HepG2 (cell line): ENCODE data around the gene NYNRIN. TPM values are rescaled to one million over a fixed set of nuclear protein-coding genes. Genes with fewer than 3 reads are reported as not detected.
A peak's percentile ranks its signal among the peaks of the same experiment; 100 is the strongest.

Source experiments
- ATF7-NPFF ChIP-seq: sonication (generic); formaldehyde crosslinking; IDR thresholded peaks from 2 replicates; pipeline ENCODE4 v1.8.1; 2023; ENCODE audit warnings: mild to moderate bottlenecking, low read depth, missing genetic modification reagents, moderate library complexity
- BCL3 ChIP-seq: sonication (generic); formaldehyde crosslinking; IDR thresholded peaks from 2 replicates; pipeline ENCODE4 v1.5.1; 2020; ENCODE audit warnings: mild to moderate bottlenecking, missing genetic modification reagents, moderate library complexity
- CREM ChIP-seq, 2 experiments: sonication (generic) in 1 of 2; formaldehyde crosslinking in 1 of 2; IDR thresholded peaks; 2 replicates each; pipeline versions ENCODE4 v1.4.0 to v1.6.1; 2016 to 2020; ENCODE audit warnings: antibody characterized with exemption in 1 of 2, mild to moderate bottlenecking in 1 of 2, missing genetic modification reagents in 1 of 2
- DMTF1 ChIP-seq: sonication (generic); formaldehyde crosslinking; IDR thresholded peaks from 2 replicates; pipeline ENCODE4 v1.4.0; 2020; ENCODE audit warnings: mild to moderate bottlenecking, missing genetic modification reagents
- EHMT2 ChIP-seq: fragments of 200-600 bp; sonication (generic); IDR thresholded peaks from 2 replicates; pipeline ENCODE4 v1.7.0; 2017; ENCODE audit warnings: antibody characterized with exemption, low read depth, low read length, borderline replicate concordance
- GATAD1 ChIP-seq: IDR thresholded peaks from 2 replicates; pipeline ENCODE4 v1.6.1; 2016; ENCODE audit warnings: missing genetic modification reagents, missing compliant biosample characterization
- LCORL ChIP-seq, 2 experiments: fragments of 450-650 bp in 1 of 2; sonication (generic) in 1 of 2; formaldehyde crosslinking in 1 of 2; IDR thresholded peaks; 2 replicates each; pipeline versions ENCODE4 v1.5.0 to v1.6.1; 2017 to 2020; ENCODE audit warnings: antibody characterized with exemption in 1 of 2, missing genetic modification reagents in 1 of 2
- MEIS1 ChIP-seq: sonication (generic); formaldehyde crosslinking; IDR thresholded peaks from 2 replicates; pipeline ENCODE4 v1.9.0; 2021; ENCODE audit warnings: mild to moderate bottlenecking, missing genetic modification reagents, moderate library complexity, borderline replicate concordance
- PAX8 ChIP-seq: sonication (generic); formaldehyde crosslinking; IDR thresholded peaks from 2 replicates; pipeline ENCODE4 v1.8.0; 2022; ENCODE audit warnings: mild to moderate bottlenecking, missing genetic modification reagents, borderline replicate concordance
- PHB2 ChIP-seq: fragments of 450-650 bp; IDR thresholded peaks from 2 replicates; pipeline ENCODE4 v1.6.1; 2018; ENCODE audit not compliant: partially characterized antibody
- POGZ ChIP-seq: sonication (generic); formaldehyde crosslinking; IDR thresholded peaks from 2 replicates; pipeline ENCODE4 v1.4.0; 2020; ENCODE audit warnings: mild to moderate bottlenecking, missing genetic modification reagents
- SAFB2 ChIP-seq: sonication (generic); formaldehyde crosslinking; IDR thresholded peaks from 2 replicates; pipeline ENCODE4 v1.5.1; 2020; ENCODE audit warnings: missing genetic modification reagents, low read depth, mild to moderate bottlenecking, borderline replicate concordance
- TFDP1 ChIP-seq: IDR thresholded peaks from 2 replicates; pipeline ENCODE4 v1.6.1; 2016; ENCODE audit warnings: missing compliant biosample characterization, missing genetic modification reagents, borderline replicate concordance
- ZNF549 ChIP-seq: sonication (generic); formaldehyde crosslinking; IDR thresholded peaks from 2 replicates; pipeline ENCODE4 v1.5.0; 2020; ENCODE audit warnings: missing genetic modification reagents
- ZNF609 ChIP-seq: sonication (generic); formaldehyde crosslinking; IDR thresholded peaks from 2 replicates; pipeline ENCODE4 v1.4.0; 2020; ENCODE audit warnings: mild to moderate bottlenecking, missing genetic modification reagents, borderline replicate concordance
- polyA plus RNA-seq, 8 experiments: library from polyadenylated mRNA; depleted of rRNA in 3 of 8; stranded (reverse) in 7 of 8; unstranded in 1 of 8; fragments of >200 nt; fragmentation: Illumina TruSeq in 4 of 8; extraction: Trizol in 4 of 8; gene quantifications; 2 replicates each; pipeline versions ENCODE4 v1.2.1 to v1.2.3, GENCODE V29; 2011 to 2016; ENCODE audit warnings: low read depth in 4 of 8, missing spikeins in 1 of 8, mixed read lengths in 1 of 8; ENCODE audit not compliant: insufficient read depth in 1 of 8
- total RNA-seq, 5 experiments: library from RNA; depleted of rRNA; stranded (reverse); fragments of >200 nt; fragmentation: Illumina TruSeq; extraction: Trizol; gene quantifications; 2 replicates each; pipeline ENCODE4 v1.2.3, GENCODE V29; 2016; ENCODE audit warnings: low read depth in 1 of 5

NYNRIN gene
- total and polyA plus RNA-seq, 2 of the 13 experiments (the other 11 are each of a cell fraction or from before 2014, with no cell fraction given) = 0.63 to 1.1 TPM

GRCh38 chr14:24427537-24428508, 29.0 kb downstream of the NYNRIN start (continued):
- TF ChIP-seq PAX8 (0 out of 2 replicates have a peak, but pooled peaks have one; percentile 2), MEIS1 (no peak), ZNF549 (CRISPR knock-in tag) (no peak), BCL3 (no peak), ATF7-NPFF (peak; percentile 82), SAFB2 (CRISPR knock-in tag) (0 out of 2 replicates have a peak, but pooled peaks have one; percentile 56), LCORL (IDR thresholded peaks at IDR 0.05) (no peak), LCORL (CRISPR knock-in tag; IDR thresholded peaks at IDR 0.05) (no peak), ZNF609 (peak; percentile 50; the same call in 1 of the 2 replicates), DMTF1 (no peak), GATAD1 (CRISPR knock-in tag) (no peak), TFDP1 (CRISPR knock-in tag) (peak; percentile 27; the same call in 1 of the 2 replicates), PHB2 (no peak), EHMT2 (no peak), POGZ (CRISPR knock-in tag) (0 out of 2 replicates have a peak, but pooled peaks have one; percentile 13), CREM (IDR thresholded peaks at IDR 0.05) (no peak; the same call in 1 of the 2 replicates), CREM (CRISPR knock-in tag; IDR thresholded peaks at IDR 0.05) (no peak)
